PFSK-1 (cell line): ENCODE measurements around the gene USP13.

ENCODE experiments used
- POLR2AphosphoS5 ChIP-seq: IDR thresholded peaks from 2 replicates; pipeline ENCODE4 v1.6.1; 2012; ENCODE audit warnings: low read depth, mild to moderate bottlenecking, control low read depth, low read length, moderate library complexity
- SIN3A ChIP-seq: IDR thresholded peaks from 2 replicates; pipeline ENCODE4 v1.6.1; 2012; ENCODE audit warnings: mild to moderate bottlenecking, low read length, moderate library complexity, borderline replicate concordance; ENCODE audit not compliant: insufficient read depth
- TAF1 ChIP-seq: IDR thresholded peaks from 2 replicates; pipeline ENCODE4 v1.6.1; 2012; ENCODE audit warnings: low read length, control low read depth, borderline replicate concordance; ENCODE audit not compliant: insufficient read depth
- TF ChIP-seq, protein P1 (sequence below), 2 experiments: IDR thresholded peaks; 2 replicates each; pipeline versions ENCODE4 v1.6.1 to v1.8.0; 2011 to 2012; ENCODE audit warnings: low read depth in 2 of 2, low read length in 2 of 2, control low read depth in 1 of 2, inconsistent platforms in 1 of 2, mild to moderate bottlenecking in 1 of 2, moderate library complexity in 1 of 2; ENCODE audit not compliant: insufficient read depth in 1 of 2

DNA sequence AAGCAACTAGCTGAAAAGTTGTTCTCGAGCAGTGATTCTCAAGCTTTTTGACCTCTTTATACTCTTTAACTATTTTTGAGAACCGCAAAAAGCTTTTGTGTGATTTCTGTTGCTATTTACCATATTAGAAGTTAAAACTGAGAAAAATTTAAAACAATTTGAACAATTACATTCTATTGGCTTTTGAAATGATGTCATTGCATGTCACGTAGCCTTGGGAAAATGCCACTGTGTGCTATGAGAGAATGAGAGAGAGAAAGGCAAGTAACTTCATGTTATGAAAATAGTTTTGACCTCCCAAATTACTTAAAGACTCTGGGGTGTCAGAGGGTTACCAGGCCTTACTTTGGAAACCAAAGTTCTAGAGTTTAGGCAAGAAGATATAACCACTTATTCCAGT lies 8.0 kb downstream of the USP13 start:
- TF ChIP-seq POLR2AphosphoS5: no peak
- no peak for TF ChIP-seq SIN3A
- no peak for TF ChIP-seq TAF1
- TF ChIP-seq, protein P1, sequence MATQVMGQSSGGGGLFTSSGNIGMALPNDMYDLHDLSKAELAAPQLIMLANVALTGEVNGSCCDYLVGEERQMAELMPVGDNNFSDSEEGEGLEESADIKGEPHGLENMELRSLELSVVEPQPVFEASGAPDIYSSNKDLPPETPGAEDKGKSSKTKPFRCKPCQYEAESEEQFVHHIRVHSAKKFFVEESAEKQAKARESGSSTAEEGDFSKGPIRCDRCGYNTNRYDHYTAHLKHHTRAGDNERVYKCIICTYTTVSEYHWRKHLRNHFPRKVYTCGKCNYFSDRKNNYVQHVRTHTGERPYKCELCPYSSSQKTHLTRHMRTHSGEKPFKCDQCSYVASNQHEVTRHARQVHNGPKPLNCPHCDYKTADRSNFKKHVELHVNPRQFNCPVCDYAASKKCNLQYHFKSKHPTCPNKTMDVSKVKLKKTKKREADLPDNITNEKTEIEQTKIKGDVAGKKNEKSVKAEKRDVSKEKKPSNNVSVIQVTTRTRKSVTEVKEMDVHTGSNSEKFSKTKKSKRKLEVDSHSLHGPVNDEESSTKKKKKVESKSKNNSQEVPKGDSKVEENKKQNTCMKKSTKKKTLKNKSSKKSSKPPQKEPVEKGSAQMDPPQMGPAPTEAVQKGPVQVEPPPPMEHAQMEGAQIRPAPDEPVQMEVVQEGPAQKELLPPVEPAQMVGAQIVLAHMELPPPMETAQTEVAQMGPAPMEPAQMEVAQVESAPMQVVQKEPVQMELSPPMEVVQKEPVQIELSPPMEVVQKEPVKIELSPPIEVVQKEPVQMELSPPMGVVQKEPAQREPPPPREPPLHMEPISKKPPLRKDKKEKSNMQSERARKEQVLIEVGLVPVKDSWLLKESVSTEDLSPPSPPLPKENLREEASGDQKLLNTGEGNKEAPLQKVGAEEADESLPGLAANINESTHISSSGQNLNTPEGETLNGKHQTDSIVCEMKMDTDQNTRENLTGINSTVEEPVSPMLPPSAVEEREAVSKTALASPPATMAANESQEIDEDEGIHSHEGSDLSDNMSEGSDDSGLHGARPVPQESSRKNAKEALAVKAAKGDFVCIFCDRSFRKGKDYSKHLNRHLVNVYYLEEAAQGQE (IDR thresholded peaks at IDR 0.05; ENCODE audit: insufficient read depth in 1 of 2, low read depth in 2 of 2, low read length in 2 of 2): no peak
